Neuron (in vitro differentiated cells): ENCODE measurements around the gene AAR2.

Experiments
- H2AFZ ChIP-seq: one replicate; pipeline ENCODE4 v1.6.1; 2013; ENCODE audit warnings: low read depth, mild to moderate bottlenecking, inconsistent platforms, low read length, moderate library complexity
- H3K27me3 ChIP-seq: one replicate; pipeline ENCODE4 v1.6.1; 2013; ENCODE audit warnings: low read length; ENCODE audit not compliant: insufficient read depth
- H3K36me3 ChIP-seq: one replicate; pipeline ENCODE4 v1.6.1; 2013; ENCODE audit warnings: low read length; ENCODE audit not compliant: insufficient read depth
- H3K4me1 ChIP-seq: one replicate; pipeline ENCODE4 v1.6.1; 2013; ENCODE audit warnings: low read length; ENCODE audit not compliant: insufficient read depth
- H3K4me3 ChIP-seq: 2 replicates; pipeline ENCODE4 v1.5.1; 2013; ENCODE audit warnings: mild to moderate bottlenecking, low read length, moderate library complexity
- H3K9me3 ChIP-seq: one replicate; pipeline ENCODE4 v1.6.1; 2013; ENCODE audit warnings: low read length

Gene AAR2

GRCh38 chr20:36270744-36271638, 34.7 kb downstream of the AAR2 start:
- no peaks in the 10 kb centered on the region for H3K9me3 ChIP-seq
- H2AFZ ChIP-seq, result no peak overlapping the region
- peaks cover 20% of the 10 kb centered on the region for H3K4me1 ChIP-seq
- H3K27me3 ChIP-seq, result no peaks in the 10 kb centered on the region
- no peak overlapping the region for H3K4me3 ChIP-seq
- H3K36me3 ChIP-seq, result no peaks in the 10 kb centered on the region

GRCh38 chr20:36271639-36272546, 35.6 kb downstream of the AAR2 start:
- Histone ChIP-seq H3K9me3 (no peaks in the 10 kb centered on the region), H3K27me3 (no peaks in the 10 kb centered on the region), H3K4me3 (no peak overlapping the region), H3K36me3 (no peaks in the 10 kb centered on the region), H3K4me1 (peaks cover 20% of the 10 kb centered on the region), H2AFZ (no peak overlapping the region)

GRCh38 chr20:36272547-36273220, 36.4 kb downstream of the AAR2 start:
- no peaks in the 10 kb centered on the region for H3K9me3 ChIP-seq
- no peaks in the 10 kb centered on the region for H3K36me3 ChIP-seq
- no peaks in the 10 kb centered on the region for H3K27me3 ChIP-seq
- no peak overlapping the region for H3K4me3 ChIP-seq
- peaks cover 20% of the 10 kb centered on the region for H3K4me1 ChIP-seq
- H2AFZ ChIP-seq, result no peak overlapping the region

GRCh38 chr20:36273414-36274180, 37.3 kb downstream of the AAR2 start:
- H2AFZ ChIP-seq, result peak overlapping the region; percentile 58
- no peaks in the 10 kb centered on the region for H3K36me3 ChIP-seq
- peaks cover 18% of the 10 kb centered on the region for H3K4me1 ChIP-seq
- H3K9me3 ChIP-seq, result no peaks in the 10 kb centered on the region
- peak overlapping the region; percentile 15 for H3K4me3 ChIP-seq
- peaks cover 2% of the 10 kb centered on the region for H3K27me3 ChIP-seq

GRCh38 chr20:36274181-36274841, 38.0 kb downstream of the AAR2 start:
- H3K4me1 ChIP-seq, result peaks cover 14% of the 10 kb centered on the region
- H3K4me3 ChIP-seq, result peak overlapping the region; percentile 15
- no peaks in the 10 kb centered on the region for H3K9me3 ChIP-seq
- H3K27me3 ChIP-seq, result peaks cover 2% of the 10 kb centered on the region
- no peaks in the 10 kb centered on the region for H3K36me3 ChIP-seq
- H2AFZ ChIP-seq, result peak overlapping the region; percentile 58

GRCh38 chr20:36275011-36275410, 38.7 kb downstream of the AAR2 start:
- H3K9me3 ChIP-seq, result no peaks in the 10 kb centered on the region
- peaks cover 2% of the 10 kb centered on the region for H3K27me3 ChIP-seq
- H3K4me1 ChIP-seq, result peaks cover 14% of the 10 kb centered on the region
- H3K36me3 ChIP-seq, result no peaks in the 10 kb centered on the region
- H2AFZ ChIP-seq, result no peak overlapping the region
- no peak overlapping the region for H3K4me3 ChIP-seq

GRCh38 chr20:36275441-36276189, 39.3 kb downstream of the AAR2 start:
- H3K4me3 ChIP-seq, result no peak overlapping the region
- H2AFZ ChIP-seq, result no peak overlapping the region
- H3K27me3 ChIP-seq, result peaks cover 2% of the 10 kb centered on the region
- no peaks in the 10 kb centered on the region for H3K36me3 ChIP-seq
- peaks cover 14% of the 10 kb centered on the region for H3K4me1 ChIP-seq
- no peaks in the 10 kb centered on the region for H3K9me3 ChIP-seq

- H3K4me1 ChIP-seq, result peaks cover 14% of the 10 kb centered on the region
These were observed 41.3 kb downstream of the AAR2 start for GRCh38 chr20:36277546-36277945.

GRCh38 chr20:36279362-36279761, 43.1 kb downstream of the AAR2 start:
- H3K9me3 ChIP-seq, result no peaks in the 10 kb centered on the region
- H3K4me1 ChIP-seq, result peaks cover 7% of the 10 kb centered on the region
- no peak overlapping the region for H3K4me3 ChIP-seq
- H3K27me3 ChIP-seq, result peaks cover 2% of the 10 kb centered on the region
- H3K36me3 ChIP-seq, result no peaks in the 10 kb centered on the region
- no peak overlapping the region for H2AFZ ChIP-seq

More at GRCh38 chr20:36277546-36277945, 41.3 kb downstream of the AAR2 start:
- H3K27me3 ChIP-seq, result peaks cover 2% of the 10 kb centered on the region
- H3K36me3 ChIP-seq, result no peaks in the 10 kb centered on the region
- H3K4me3 ChIP-seq, result no peak overlapping the region
- H2AFZ ChIP-seq, result no peak overlapping the region
- H3K9me3 ChIP-seq, result no peaks in the 10 kb centered on the region

GRCh38 chr20:36279776-36280175, 43.5 kb downstream of the AAR2 start:
- H3K4me3 ChIP-seq, result no peak overlapping the region
- H3K4me1 ChIP-seq, result peaks cover 3% of the 10 kb centered on the region
- H2AFZ ChIP-seq, result no peak overlapping the region
- no peaks in the 10 kb centered on the region for H3K36me3 ChIP-seq
- H3K9me3 ChIP-seq, result no peaks in the 10 kb centered on the region
- peaks cover 2% of the 10 kb centered on the region for H3K27me3 ChIP-seq

GRCh38 chr20:36281785-36282380, 45.6 kb downstream of the AAR2 start:
- Histone ChIP-seq H3K36me3 (no peaks in the 10 kb centered on the region), H3K4me3 (no peak overlapping the region), H3K27me3 (peaks cover 2% of the 10 kb centered on the region), H2AFZ (no peak overlapping the region), H3K4me1 (no peaks in the 10 kb centered on the region), H3K9me3 (no peaks in the 10 kb centered on the region)
